Epithelial cell of prostate (primary cell): ENCODE measurements around the gene HYAL4.
"Not testable (repeated sequence)": the region's sequence is repeated elsewhere in the genome, so short reads cannot be mapped to it uniquely, and the experiment has no call there.

Experiments used
- DNase-seq: peaks from one replicate; pipeline ENCODE4 v3.0.0-alpha.2; 2011; ENCODE audit warnings: low read depth, low spot score
- H3K27ac ChIP-seq: fragments of 450-650 bp; 2 replicates; pipeline ENCODE4 v1.5.1; 2017; ENCODE audit warnings: mild to moderate bottlenecking

HYAL4 gene

DNA sequence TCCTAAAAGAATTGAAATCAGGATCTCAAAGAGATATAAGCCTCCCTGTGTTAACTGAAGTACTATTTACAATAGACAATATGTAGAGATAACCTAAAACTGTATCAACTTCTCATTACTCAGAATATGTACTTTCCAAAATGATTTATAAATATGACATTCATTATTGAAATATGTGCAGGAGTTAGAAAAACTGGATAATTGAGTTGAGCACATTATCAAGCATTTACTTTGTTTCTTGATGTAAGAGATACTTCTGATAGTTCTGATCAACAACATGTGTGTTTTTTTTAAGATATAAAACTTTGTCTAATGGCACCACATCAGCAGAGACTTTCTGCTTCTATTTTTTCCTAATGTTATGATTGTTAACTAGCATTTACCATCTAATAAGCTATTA, 38.2 kb downstream of the HYAL4 start:
- H3K27ac ChIP-seq, result no peak overlapping the region
- DNase-seq, result no peak

DNA sequence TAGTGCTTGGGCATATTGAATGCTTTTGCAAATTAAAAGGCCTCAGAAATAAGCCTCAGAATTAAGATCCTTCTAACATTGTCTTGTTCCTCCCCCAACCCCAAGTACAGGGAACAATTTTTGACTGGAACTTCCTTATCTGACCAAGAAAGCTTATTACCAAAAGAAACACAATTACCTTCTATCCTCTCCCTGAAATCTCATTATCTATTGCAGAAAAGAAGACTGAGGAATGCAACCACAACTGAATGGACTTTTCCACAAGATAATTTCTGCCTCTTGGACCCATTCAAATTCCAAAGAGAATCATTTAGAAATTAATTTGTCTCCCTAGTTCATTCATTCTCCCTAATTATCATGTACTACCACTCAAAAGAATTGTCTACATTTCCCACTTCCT, 43.2 kb downstream of the HYAL4 start:
- DNase-seq, result no peak
- no peak overlapping the region for H3K27ac ChIP-seq

DNA sequence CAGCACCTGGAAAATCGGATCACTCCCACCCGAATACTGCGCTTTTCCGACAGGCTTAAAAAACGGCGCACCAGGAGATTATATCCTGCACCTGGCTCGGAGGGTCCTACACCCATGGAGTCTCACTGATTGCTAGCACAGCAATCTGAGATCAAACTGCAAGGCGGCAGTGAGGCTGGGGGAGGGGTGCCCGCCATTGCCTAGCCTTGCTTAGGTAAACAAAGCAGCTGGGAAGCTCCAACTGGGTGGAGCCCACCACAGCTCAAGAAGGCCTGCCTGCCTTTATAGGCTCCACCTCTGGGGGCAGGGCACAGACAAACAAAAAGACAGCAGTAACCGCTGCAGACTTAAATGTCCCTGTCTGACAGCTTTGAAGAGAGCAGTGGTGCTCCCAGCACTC, 49.8 kb downstream of the HYAL4 start:
- not testable (repeated sequence) for DNase-seq

DNA sequence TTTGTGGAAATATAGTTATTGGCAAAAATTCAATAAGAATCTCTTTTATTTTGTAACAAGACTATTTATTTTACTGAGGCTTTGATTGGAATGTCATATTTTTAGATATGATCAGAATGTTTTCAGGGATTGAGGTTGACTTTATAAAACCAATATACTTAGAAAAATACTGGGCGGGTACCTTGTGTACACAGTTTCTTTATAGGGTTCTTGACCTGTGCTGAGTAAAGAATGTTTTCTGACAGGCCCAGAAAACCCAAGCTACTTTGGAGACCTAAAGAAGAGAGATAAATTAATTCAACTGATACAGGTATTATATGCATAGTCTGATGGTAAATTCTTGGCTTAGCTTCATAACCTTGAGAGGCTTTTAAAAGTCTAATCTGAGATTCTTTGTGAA, 56.1 kb downstream of the HYAL4 start:
- DNase-seq, result no peak
- no peak overlapping the region for H3K27ac ChIP-seq

More for the DNA sequence above, 49.8 kb downstream of the HYAL4 start:
- H3K27ac ChIP-seq, result not testable (repeated sequence)

DNA sequence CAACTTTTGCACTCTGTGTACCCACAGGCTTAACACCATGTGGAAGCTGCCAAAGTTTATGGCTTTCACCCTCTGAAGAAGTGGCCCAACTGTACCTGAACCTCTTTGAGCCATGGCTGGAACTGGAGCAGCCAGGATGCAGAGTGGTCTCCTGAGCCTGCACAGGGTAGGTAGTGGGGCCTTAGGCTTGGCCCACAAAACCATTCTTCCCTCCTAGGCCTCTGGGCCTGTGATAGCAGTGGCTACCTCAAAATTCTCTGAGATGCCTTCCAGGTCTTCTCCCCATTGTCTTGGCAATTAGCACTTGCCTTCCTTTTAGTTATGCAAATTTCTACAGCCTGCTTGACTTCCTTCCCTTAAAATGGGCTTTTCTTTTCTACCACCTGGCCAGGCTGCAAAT, 60.7 kb downstream of the HYAL4 start:
- no peak for DNase-seq
- no peak overlapping the region for H3K27ac ChIP-seq

DNA sequence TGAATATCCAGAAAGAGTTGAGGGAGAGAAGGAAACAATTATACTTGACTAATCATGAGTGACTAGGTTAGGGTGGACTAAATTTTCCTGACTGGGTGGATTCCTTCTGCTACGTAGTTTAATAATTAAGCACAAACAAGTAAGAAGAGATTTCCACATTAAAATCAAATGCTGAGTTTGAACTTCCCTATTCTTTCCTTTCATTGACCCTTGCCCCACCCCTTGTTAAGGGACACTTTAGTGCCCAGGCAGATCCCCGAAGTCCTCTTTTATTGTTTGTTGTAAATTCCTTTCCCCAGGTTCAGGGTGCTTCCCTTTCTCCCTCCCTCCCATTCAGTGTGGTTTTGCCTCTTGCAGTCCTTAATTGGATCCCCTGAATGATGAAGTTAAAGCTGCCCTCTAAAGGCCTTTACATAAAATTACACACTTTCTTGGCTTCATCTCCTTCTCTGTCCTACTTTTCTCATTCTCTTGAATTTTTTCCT, 71.3 kb downstream of the HYAL4 start:
- DNase-seq, result no peak
- H3K27ac ChIP-seq, result no peak overlapping the region

DNA sequence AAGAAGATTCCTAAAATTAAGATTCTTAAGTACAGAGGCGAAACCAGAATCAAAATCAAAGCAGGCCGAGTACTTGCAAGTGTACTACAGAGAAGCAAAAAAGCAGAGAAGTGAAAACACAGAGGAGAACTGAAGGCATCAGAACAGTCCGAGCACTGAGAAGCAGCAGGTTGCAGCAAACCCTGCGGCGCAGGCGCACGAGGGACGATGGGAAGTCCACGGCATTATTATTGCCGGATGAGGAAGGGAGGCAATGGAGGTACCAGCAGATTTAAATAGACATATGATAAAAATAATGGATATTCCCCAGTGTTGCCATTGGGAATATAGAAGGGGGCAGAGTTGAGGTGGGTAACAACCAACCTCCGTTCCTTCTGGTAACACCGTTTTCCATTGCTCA, 72.9 kb downstream of the HYAL4 start:
- DNase-seq, result no peak
- H3K27ac ChIP-seq, result no peak overlapping the region

DNA sequence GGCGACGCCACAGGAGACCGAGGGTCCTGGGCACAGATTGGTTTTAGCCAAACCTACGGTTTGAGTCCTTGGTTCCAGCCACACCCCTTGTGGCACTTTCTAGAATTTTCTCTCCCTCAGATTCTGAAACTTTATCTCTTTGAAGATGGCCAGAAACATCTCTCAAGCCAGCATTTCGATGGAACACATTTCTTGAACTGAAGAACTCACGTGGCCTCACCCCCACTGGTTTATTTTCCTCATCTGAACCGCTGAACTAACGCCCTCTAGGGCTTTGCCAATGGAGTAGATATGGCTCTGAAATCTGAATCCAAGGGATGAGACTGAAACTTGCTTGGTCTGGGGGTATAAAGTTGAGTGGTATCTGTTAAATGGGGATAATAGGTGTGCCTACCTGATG, 73.3 kb downstream of the HYAL4 start:
- no peak for DNase-seq
- H3K27ac ChIP-seq, result no peak overlapping the region

DNA sequence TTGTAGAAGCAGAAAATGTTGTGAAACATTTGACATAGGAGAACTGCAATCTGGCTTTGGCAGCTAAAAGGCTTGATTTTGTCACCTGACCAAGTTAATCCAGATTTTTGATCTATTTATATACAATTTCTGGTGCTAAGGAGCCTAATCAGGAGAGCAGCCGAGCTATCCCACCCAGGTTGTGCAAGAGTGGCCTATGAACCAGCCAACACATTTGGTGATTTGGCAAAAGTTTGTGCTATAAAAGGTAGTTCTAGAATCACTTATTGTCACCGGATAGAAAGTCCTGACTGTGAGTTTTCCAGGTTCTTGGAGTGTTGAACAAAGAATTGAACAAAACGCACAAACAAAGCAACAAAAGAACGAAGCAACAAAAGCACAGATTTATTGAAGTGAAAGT, 78.6 kb downstream of the HYAL4 start:
- DNase-seq, result no peak
- no peak overlapping the region for H3K27ac ChIP-seq

DNA sequence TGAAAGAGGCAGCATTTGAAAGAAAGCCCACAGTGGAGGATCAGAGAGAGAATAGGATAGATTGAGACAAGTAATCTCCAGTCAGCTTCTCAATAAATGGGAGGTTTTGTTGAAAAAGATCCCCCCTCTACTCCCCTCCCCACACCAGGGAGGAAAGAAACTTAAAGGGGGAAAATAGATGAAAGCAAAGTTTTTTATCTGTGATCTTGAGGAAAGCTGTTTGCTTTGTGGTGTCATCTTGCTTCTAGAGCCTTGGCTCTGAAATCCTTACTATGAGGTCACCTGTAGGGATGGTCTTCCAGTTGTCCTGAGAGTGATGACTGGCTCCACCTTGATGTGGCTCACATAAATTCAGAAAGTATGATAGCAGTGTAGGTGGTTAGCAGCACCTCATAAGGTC, 80.0 kb downstream of the HYAL4 start, which contains the start of gene SPAM1:
TSS of gene SPAM1 (plus strand) at position 301 of the 400 bp plus-strand sequence. CDS start 28,330 bp downstream, outside the sequence.
- DNase-seq, result no peak
- H3K27ac ChIP-seq, result no peak within 1 kb of the TSS
